Central memory CD4-positive, alpha-beta T cell (primary cell): ENCODE measurements around the gene TBC1D20.
"Not testable (repeated sequence)": the region's sequence is repeated elsewhere in the genome, so short reads cannot be mapped to it uniquely, and the experiment has no call there.

Experiments used
- DNase-seq: peaks from one replicate; pipeline ENCODE4 v3.0.0; 2022

The TBC1D20 gene

GRCh38 chr20:400454-401275 lies 61.7 kb downstream of the TBC1D20 start:
- no peak for DNase-seq

DNA sequence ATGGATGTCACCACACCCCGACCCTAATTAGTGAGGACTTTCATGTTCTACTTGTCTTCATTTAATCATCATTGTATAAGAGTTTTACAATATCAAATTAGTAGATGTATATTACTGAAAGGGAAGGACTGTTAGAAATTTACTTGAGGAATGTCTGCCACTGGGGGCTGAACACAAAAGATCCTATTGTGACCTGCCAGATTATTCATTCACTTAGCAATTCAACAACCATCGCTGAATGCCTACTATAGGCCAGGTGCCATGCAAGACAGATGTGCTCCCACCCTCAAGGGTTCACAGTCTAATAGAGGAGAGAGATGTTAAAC lies 62.2 kb downstream of the TBC1D20 start:
- DNase-seq = no peak

- DNase-seq = no peak
These were observed 63.1 kb downstream of the TBC1D20 start for GRCh38 chr20:399182-399707.

DNA sequence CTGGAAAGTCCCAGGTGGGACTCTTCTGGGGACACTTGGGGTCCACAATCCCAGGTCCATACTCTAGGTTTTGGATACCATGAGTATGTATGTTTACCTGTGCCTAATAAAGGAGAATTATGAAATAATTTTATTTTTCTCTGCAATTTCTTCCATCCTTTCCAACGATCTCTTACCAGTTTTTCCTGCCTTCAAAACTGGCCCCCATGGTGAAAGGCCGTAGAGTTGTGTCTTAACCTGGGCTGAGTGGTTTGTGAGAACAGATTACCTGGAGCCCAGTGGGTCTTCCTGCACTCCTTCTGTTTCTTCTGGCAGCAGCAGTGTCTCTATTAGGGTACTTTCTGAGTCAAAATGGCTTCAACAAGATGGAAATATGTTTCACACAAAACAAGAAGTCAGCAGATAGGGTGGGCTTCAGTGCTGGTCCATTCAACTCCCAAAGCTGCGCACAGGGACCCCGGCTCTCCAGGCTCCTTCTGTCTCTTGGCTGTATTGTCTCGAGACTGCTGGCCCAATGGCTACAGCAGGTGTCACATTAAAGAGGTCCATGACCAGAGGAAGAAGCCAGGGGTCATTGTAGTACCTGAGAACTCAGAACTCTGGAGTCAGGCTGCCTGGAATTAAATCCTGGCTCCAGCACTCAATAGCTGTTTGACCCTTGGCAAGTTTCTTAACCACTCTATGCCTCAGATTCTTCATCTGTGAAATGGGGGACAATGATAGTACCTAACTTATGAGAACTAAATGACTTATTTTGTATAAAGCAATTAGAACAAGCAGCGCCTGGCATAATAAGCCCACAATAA lies 64.7 kb downstream of the TBC1D20 start:
- DNase-seq = no peak

- no peak for DNase-seq
These were observed 65.5 kb downstream of the TBC1D20 start for GRCh38 chr20:396619-397431.

GRCh38 chr20:396252-396618 lies 66.1 kb downstream of the TBC1D20 start:
- DNase-seq = no peak

DNA sequence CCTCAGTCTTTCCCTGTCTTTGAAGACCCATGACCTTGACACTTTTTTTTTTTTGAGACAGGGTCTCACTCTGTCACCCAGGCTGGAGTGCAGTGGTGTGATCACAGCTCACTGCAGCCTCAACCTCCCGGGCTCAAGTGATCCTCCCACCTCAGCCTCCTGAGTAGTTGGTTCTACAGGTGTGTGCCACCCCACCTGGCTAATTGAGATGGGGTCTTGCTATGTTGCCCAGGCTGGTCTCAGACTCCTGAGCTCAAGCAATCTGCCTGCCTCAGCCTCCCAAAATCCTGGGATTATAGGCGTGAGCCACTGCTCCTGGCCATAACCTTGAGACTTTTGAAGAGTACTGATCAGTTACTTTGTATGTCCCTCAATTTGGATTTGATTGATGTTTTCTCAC lies 69.0 kb downstream of the TBC1D20 start:
- not testable (repeated sequence) for DNase-seq

DNA sequence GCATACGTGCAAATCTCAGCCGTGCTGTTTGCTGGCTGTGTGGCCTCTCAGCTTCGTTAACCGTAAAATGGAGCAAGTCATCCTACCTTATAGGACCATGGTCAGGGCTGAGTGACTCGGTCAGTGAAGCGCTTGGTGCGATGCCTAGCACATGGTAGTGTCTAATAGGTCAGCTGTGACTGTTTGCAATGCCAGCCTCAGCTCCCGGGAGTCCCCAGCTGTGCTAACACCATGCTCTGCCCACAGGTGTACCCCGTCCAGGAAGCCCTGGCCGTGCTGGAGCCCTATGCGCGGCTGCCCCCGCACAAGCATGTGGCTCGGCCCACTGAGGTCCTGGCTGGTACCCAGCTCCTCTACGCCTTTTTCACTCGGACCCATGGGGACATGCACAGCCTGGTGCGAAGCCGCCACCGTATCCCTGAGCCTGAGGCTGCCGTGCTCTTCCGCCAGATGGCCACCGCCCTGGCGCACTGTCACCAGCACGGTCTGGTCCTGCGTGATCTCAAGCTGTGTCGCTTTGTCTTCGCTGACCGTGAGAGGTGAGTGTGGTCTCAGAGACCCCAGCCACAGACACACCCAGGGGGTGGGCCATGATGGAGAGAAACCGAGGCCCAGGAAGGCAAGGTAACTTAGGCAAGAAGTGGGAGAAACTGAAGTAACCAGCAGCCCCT lies 71.2 kb downstream of the TBC1D20 start:
- no peak for DNase-seq

- DNase-seq = no peak
These were observed 73.1 kb downstream of the TBC1D20 start for GRCh38 chr20:389220-389619.

- DNase-seq = no peak
These were observed 74.0 kb downstream of the TBC1D20 start for GRCh38 chr20:388034-388994.

DNA sequence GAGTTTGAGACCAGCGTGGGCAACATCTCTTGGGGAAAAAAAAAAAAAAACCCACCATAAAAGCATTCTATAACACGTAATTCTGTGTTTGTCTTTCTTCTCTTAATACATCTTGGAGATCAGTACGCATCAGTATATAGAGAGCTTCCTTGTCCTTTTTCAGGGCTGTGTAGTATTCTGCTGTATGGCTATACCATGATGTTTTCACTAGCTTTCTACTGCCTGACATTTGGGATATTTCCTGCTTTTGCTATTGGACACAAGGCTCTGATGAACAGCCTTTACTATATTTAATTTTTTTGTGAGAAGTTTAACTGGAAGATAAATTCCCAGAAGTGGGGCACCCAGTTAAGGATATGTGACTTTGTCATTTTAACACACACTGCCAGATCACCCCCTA lies 74.8 kb downstream of the TBC1D20 start:
- no peak for DNase-seq

- not testable (repeated sequence) for DNase-seq
These were observed 75.7 kb downstream of the TBC1D20 start for GRCh38 chr20:386634-387033.
